H9 (cell line): ENCODE results near the gene SULT2A1. TPM values are rescaled to one million over a fixed set of nuclear protein-coding genes. Genes with fewer than 3 reads are reported as not detected.

ENCODE experiments used
- DNase-seq: peaks from one replicate; pipeline ENCODE4 v3.0.0-alpha.2; 2017
- H2AFZ ChIP-seq: one replicate; pipeline ENCODE4 v1.6.1; 2013; ENCODE audit warnings: mild to moderate bottlenecking, low read length, control low read depth, moderate library complexity
- H2AK5ac ChIP-seq: 2 replicates; pipeline ENCODE4 v1.6.1; 2013; ENCODE audit warnings: low read length, control low read depth, mixed read lengths; ENCODE audit not compliant: insufficient read length
- H2BK120ac ChIP-seq: one replicate; pipeline ENCODE4 v1.6.1; 2013; ENCODE audit warnings: low read depth, mild to moderate bottlenecking, low read length, control low read depth, inconsistent platforms; ENCODE audit not compliant: poor library complexity, severe bottlenecking
- H2BK12ac ChIP-seq: 2 replicates; pipeline ENCODE4 v1.6.1; 2013; ENCODE audit warnings: low read length, control low read depth, mixed read lengths, low read depth; ENCODE audit not compliant: insufficient read length
- H2BK15ac ChIP-seq: 2 replicates; pipeline ENCODE4 v1.6.1; 2013; ENCODE audit warnings: low read depth, low read length, control low read depth
- H2BK20ac ChIP-seq: one replicate; pipeline ENCODE4 v1.6.1; 2013; ENCODE audit warnings: low read depth, mild to moderate bottlenecking, low read length, control low read depth, inconsistent platforms; ENCODE audit not compliant: poor library complexity, severe bottlenecking
- H2BK5ac ChIP-seq: 2 replicates; pipeline ENCODE4 v1.6.1; 2013; ENCODE audit warnings: low read length, control low read depth, mixed read lengths; ENCODE audit not compliant: insufficient read length
- H3K14ac ChIP-seq: 2 replicates; pipeline ENCODE4 v1.6.1; 2013; ENCODE audit warnings: low read length, control low read depth; ENCODE audit not compliant: insufficient read depth
- H3K18ac ChIP-seq: 2 replicates; pipeline ENCODE4 v1.6.1; 2013; ENCODE audit warnings: low read depth, mild to moderate bottlenecking, mixed read lengths, low read length, control low read depth; ENCODE audit not compliant: insufficient read length
- H3K23ac ChIP-seq: 2 replicates; pipeline ENCODE4 v1.6.1; 2013; ENCODE audit warnings: low read length, control low read depth, mixed read lengths, low read depth; ENCODE audit not compliant: insufficient read length
- H3K23me2 ChIP-seq: 2 replicates; pipeline ENCODE4 v1.6.1; 2013; ENCODE audit warnings: low read depth, mild to moderate bottlenecking, mixed read lengths, low read length, control low read depth; ENCODE audit not compliant: insufficient read length, poor library complexity, severe bottlenecking
- H3K27ac ChIP-seq: 2 replicates; pipeline ENCODE4 v1.5.1; 2013; ENCODE audit warnings: low read length, control low read depth, mixed read lengths, low read depth; ENCODE audit not compliant: insufficient read length
- H3K27me3 ChIP-seq: 2 replicates; pipeline ENCODE4 v1.6.1; 2013; ENCODE audit warnings: low read length, control low read depth, inconsistent platforms; ENCODE audit not compliant: insufficient read depth
- H3K4ac ChIP-seq: 2 replicates; pipeline ENCODE4 v1.6.1; 2013; ENCODE audit warnings: low read depth, mild to moderate bottlenecking, control low read depth, inconsistent platforms, low read length, moderate library complexity
- H3K4me1 ChIP-seq: 2 replicates; pipeline ENCODE4 v1.6.1; 2013; ENCODE audit warnings: low read length, control low read depth, inconsistent platforms; ENCODE audit not compliant: insufficient read depth
- H3K4me2 ChIP-seq: 2 replicates; pipeline ENCODE4 v1.6.1; 2013; ENCODE audit warnings: low read length, control low read depth, mixed read lengths; ENCODE audit not compliant: insufficient read length, insufficient read depth
- H3K56ac ChIP-seq: 2 replicates; pipeline ENCODE4 v1.6.1; 2013; ENCODE audit warnings: low read depth, mild to moderate bottlenecking, mixed read lengths, low read length, control low read depth; ENCODE audit not compliant: insufficient read length
- H3K79me1 ChIP-seq: 2 replicates; pipeline ENCODE4 v1.6.1; 2013; ENCODE audit warnings: low read depth, mild to moderate bottlenecking, moderate library complexity, low read length, control low read depth, inconsistent platforms; ENCODE audit not compliant: insufficient read depth, poor library complexity, severe bottlenecking
- H3K79me2 ChIP-seq: 2 replicates; pipeline ENCODE4 v1.6.1; 2013; ENCODE audit warnings: low read length, control low read depth, inconsistent platforms; ENCODE audit not compliant: insufficient read depth
- H3K9ac ChIP-seq: 2 replicates; pipeline ENCODE4 v1.6.1; 2013; ENCODE audit warnings: low read length, control low read depth, mixed read lengths; ENCODE audit not compliant: insufficient read length; ENCODE audit errors: extremely low read depth
- H3K9me3 ChIP-seq: one replicate; pipeline ENCODE4 v1.6.1; 2013; ENCODE audit warnings: low read depth, low read length, inconsistent platforms; ENCODE audit not compliant: control insufficient read depth
- H3T11ph ChIP-seq: one replicate; pipeline ENCODE4 v1.6.1; 2013; ENCODE audit warnings: mild to moderate bottlenecking, low read length, control low read depth, inconsistent platforms
- H4K20me1 ChIP-seq: one replicate; pipeline ENCODE4 v1.6.1; 2013; ENCODE audit not compliant: control insufficient read depth, insufficient read length, insufficient read depth
- H4K5ac ChIP-seq: 2 replicates; pipeline ENCODE4 v1.6.1; 2013; ENCODE audit warnings: low read depth, mild to moderate bottlenecking, mixed read lengths, low read length, control low read depth; ENCODE audit not compliant: insufficient read length
- H4K8ac ChIP-seq: replicated peaks from 2 replicates; pipeline ENCODE4 v1.6.1; 2013; ENCODE audit warnings: low read length, control low read depth, mixed read lengths, low read depth; ENCODE audit not compliant: insufficient read length
- H4K91ac ChIP-seq: 2 replicates; pipeline ENCODE4 v1.6.1; 2013; ENCODE audit warnings: low read depth, mild to moderate bottlenecking, moderate library complexity, mixed read lengths, low read length, control low read depth; ENCODE audit not compliant: insufficient read length
- H3K27ac Mint-ChIP-seq, 3 experiments: 2 replicates in 2 of 3; 3 replicates in 1 of 3; pipeline ENCODE4 v1.8.0; 2020 to 2021; ENCODE audit warnings: mixed read lengths in 3 of 3, mild to moderate bottlenecking in 1 of 3, moderate library complexity in 1 of 3
- H3K27me3 Mint-ChIP-seq: 2 replicates; pipeline ENCODE4 v1.8.0; 2021; ENCODE audit warnings: low read depth, mild to moderate bottlenecking, moderate library complexity, mixed read lengths
- H3K36me3 Mint-ChIP-seq, 3 experiments: 2 replicates in 2 of 3; 3 replicates in 1 of 3; pipeline ENCODE4 v1.8.0; 2020 to 2021; ENCODE audit warnings: low read depth in 3 of 3, mixed read lengths in 3 of 3; ENCODE audit not compliant: insufficient read depth in 1 of 3
- H3K4me1 Mint-ChIP-seq, 2 experiments: 2 replicates each; pipeline ENCODE4 v1.8.0; 2020; ENCODE audit warnings: mixed read lengths in 2 of 2
- H3K4me3 Mint-ChIP-seq, 2 experiments: 2 replicates in 1 of 2; 3 replicates in 1 of 2; pipeline ENCODE4 v1.8.0; 2020 to 2021; ENCODE audit warnings: mild to moderate bottlenecking in 2 of 2, mixed read lengths in 2 of 2, moderate library complexity in 1 of 2
- H3K9me3 Mint-ChIP-seq, 2 experiments: 2 replicates in 1 of 2; 3 replicates in 1 of 2; pipeline ENCODE4 v1.8.0; 2020; ENCODE audit warnings: mild to moderate bottlenecking in 2 of 2, mixed read lengths in 2 of 2, moderate library complexity in 1 of 2
- CTCF ChIP-seq: fragments of 200-600 bp; sonication (generic); conservative IDR thresholded peaks from 3 replicates; pipeline ENCODE4 v1.8.0; 2021; ENCODE audit warnings: antibody characterized with exemption, mild to moderate bottlenecking
- WGBS: extraction: QIAGEN DNeasy Blood & Tissue Kit; methylation state at CpG from one replicate; pipeline ENCODE4 v1.1.7; 2013; ENCODE audit warnings: missing lambda C conversion rate, low lambda C conversion rate, mixed read lengths; ENCODE audit not compliant: insufficient read length; ENCODE audit errors: extremely low coverage; 5-methylcytosine and 5-hydroxymethylcytosine counted together
- total RNA-seq: library from RNA; stranded (reverse); gene quantifications from 2 replicates; pipeline ENCODE4 v1.2.1, GENCODE V29; 2021

The SULT2A1 gene
- total RNA-seq, 1 experiment from 2014 or later, result not detected

GRCh38 chr19:47839411-47839810, 46.7 kb downstream of the SULT2A1 start:
- Histone ChIP-seq H3K18ac (no peak overlapping the region), H4K91ac (no peak overlapping the region), H3K4ac (no peak overlapping the region), H3K9me3 (no peaks in the 10 kb centered on the region), H4K5ac (no peak overlapping the region), H2BK20ac (no peak overlapping the region), H3K79me1 (no peaks in the 10 kb centered on the region), H2AK5ac (no peak overlapping the region), H2AFZ (no peak overlapping the region), H3K56ac (no peak overlapping the region), H3K23me2 (no peaks in the 10 kb centered on the region), H3K79me2 (no peaks in the 10 kb centered on the region), H3K27ac (no peak overlapping the region), H3K27me3 (no peaks in the 10 kb centered on the region), H2BK12ac (no peak overlapping the region), H2BK120ac (no peak overlapping the region), H3K4me2 (no peak overlapping the region), H3K4me1 (no peaks in the 10 kb centered on the region), H3K9ac (no peak overlapping the region), H3T11ph (no peak overlapping the region), H2BK15ac (no peak overlapping the region), H2BK5ac (no peak overlapping the region), H3K23ac (no peak overlapping the region), H4K20me1 (no peaks in the 10 kb centered on the region), H4K8ac (no peak overlapping the region), H3K14ac (no peak overlapping the region)
- H3K27me3 Mint-ChIP-seq, result no peaks in the 10 kb centered on the region; the same call in 1 of the 2 replicates
- no CpG with 5 or more reads among the region's 16 CpGs for WGBS
- no peaks in the 10 kb centered on the region for H3K9me3 Mint-ChIP-seq
- DNase-seq, result no peak
- no peak for TF ChIP-seq CTCF
- H3K4me3 Mint-ChIP-seq, result no peak overlapping the region
- no peak overlapping the region for H3K27ac Mint-ChIP-seq
- peaks cover 19 to 22% of the 10 kb centered on the region in 2 experiments for H3K4me1 Mint-ChIP-seq
- H3K36me3 Mint-ChIP-seq, result no peaks in the 10 kb centered on the region
